HG02884 (cell line): ENCODE measurements around the gene GFRA1.
"Not testable (repeated sequence)": the region's sequence is repeated elsewhere in the genome, so short reads cannot be mapped to it uniquely, and the experiment has no call there.

Experiments used
- ATAC-seq: cut with Tn5 transposase; IDR thresholded peaks from one replicate; pipeline ENCODE4 v1.9.1; 2021; ENCODE audit warnings: mild to moderate bottlenecking, moderate library complexity; ENCODE audit not compliant: unreplicated experiment

The GFRA1 gene

DNA sequence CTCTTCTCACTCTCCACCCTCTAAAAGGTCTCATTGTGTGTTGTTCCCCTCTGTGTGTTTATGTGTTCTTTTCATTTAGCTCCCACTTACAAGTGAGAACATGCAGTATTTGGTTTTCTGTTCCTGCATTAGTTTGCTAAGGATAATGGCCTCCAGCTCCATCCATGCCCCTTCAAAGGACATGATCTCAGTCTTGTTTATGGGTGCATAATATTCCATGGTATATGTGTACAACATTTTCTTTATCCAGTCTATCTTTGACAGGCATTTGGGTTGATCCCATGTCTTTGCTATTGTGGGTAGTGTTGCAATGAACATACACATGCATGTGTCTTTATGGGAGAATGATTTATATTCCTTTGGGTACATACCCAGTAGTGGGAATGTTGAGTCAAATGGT lies 107.1 kb downstream of the GFRA1 start:
- not testable (repeated sequence) for ATAC-seq

DNA sequence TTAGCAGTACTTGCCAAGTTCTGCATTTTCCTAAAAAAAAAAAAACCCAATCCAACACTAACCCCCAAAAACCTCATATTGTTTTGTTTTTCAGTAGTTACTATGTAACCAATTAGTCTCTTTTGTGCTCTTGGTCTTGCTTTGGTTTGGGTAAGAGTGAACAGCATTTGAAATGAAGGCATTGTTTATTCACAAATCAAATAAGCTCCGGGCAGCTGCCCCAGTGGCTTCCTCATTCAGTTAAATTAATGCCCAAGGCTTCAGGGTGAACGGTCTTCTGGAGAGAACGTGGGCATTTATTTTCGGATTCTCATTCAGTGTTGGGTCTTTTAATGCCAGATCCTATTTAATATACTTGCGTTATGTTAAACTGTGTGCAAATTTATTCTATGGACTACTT lies 108.7 kb downstream of the GFRA1 start:
- ATAC-seq: no peak

GRCh38 chr10:116163333-116164131 lies 109.5 kb downstream of the GFRA1 start:
- ATAC-seq: no peak

- ATAC-seq: no peak
Measured at GRCh38 chr10:116162851-116163250, 110.2 kb downstream of the GFRA1 start.

DNA sequence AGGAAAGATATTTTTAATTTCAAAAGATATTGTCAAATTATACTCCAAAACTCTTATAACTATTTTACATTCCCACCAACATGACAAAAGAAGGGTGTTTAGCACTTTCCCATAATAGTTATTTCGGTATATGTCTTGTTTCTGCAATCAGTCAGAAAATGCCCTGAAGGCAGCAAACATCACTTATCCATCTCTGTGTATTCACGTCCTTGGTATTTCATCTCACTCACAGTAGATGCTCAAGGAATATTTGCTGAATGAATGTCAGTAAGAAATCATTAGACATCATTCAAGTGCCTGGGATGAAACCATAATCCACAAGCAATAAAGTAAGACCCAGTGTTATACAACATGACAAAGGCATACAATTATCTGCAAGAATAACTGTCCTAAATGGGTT lies 112.7 kb downstream of the GFRA1 start:
- no peak for ATAC-seq

DNA sequence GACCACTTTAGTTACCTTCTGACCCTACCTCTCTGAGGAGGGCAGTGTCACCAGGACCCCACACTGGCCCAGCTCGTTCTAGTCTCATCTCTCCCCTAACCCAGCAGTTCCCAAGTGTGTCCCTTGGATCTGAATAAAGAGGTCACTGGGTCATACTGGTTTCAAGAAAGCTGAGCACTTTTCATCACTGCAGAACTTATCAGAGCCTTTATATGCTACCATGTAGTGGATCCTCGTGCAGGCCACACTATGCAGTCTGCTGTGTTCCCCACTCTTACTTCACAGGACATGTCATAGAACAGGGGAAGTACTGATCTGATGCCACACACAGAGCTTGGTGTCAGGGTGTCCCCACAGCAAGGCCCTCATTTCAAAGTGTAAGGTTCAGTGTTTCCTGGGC lies 113.8 kb downstream of the GFRA1 start:
- no peak for ATAC-seq

DNA sequence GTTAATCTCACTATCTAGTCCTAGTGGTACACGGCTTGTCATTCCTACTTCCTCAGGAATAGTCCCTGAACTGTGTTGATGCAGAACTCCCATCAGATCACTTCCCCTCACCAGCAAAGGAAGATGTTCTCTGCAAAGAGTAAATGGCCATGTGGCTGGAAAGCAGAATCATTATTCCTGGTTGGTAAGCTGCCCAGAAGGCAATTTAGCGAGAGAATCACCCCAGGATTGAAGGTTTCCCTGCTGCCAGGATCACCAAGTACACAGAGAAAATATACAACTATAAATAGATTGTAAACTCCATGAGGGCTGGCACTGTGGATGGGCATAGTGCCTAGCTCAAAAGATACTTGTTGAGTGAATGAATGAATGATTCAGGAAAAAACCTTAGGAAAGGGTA lies 115.0 kb downstream of the GFRA1 start:
- no peak for ATAC-seq

GRCh38 chr10:116157485-116157884 lies 115.5 kb downstream of the GFRA1 start:
- no peak for ATAC-seq

- ATAC-seq: no peak
Measured at GRCh38 chr10:116156819-116157218, 116.2 kb downstream of the GFRA1 start.

GRCh38 chr10:116155191-116155590 lies 117.8 kb downstream of the GFRA1 start:
- ATAC-seq: no peak

DNA sequence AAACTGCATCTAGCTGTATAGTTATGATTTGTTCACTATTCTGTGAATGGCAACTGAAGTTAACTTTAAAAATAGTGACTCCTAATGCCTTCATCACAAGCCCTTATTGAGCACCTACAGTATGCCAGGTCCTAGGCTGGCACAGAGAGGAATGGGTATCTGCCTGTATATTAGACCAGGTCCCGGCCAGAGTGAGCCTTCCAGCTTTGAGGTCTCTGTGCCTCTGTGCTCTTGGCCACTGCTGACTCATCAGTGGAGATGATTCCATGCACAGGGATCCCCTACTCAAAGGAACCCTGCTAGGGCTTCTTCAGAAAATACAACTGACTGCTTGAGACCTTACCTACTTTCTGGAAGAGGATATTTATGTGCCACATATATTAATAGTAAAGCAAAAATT lies 118.4 kb downstream of the GFRA1 start:
- no peak for ATAC-seq

DNA sequence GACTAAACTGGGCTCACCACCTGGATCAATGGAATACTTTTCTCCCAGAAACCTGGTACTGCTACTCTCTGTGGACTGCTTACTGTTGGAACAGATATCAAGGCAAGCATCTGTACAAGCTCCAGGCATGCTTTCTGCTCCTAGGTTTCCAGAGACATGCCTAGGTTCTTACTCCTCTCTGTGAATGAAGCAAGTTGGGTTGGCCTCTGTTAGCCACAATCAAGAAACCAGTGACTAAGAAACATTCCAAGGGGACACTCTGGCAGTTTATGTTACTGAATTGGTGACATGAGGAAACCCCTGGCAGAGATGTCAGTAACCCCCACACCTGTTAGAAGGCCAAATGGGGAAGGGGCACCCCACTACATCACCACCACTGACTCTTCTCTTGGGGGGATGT lies 121.9 kb downstream of the GFRA1 start:
- ATAC-seq: no peak

- ATAC-seq: no peak
Measured at GRCh38 chr10:116150606-116151005, 122.4 kb downstream of the GFRA1 start.

GRCh38 chr10:116147147-116147905 lies 125.7 kb downstream of the GFRA1 start:
- no peak for ATAC-seq

DNA sequence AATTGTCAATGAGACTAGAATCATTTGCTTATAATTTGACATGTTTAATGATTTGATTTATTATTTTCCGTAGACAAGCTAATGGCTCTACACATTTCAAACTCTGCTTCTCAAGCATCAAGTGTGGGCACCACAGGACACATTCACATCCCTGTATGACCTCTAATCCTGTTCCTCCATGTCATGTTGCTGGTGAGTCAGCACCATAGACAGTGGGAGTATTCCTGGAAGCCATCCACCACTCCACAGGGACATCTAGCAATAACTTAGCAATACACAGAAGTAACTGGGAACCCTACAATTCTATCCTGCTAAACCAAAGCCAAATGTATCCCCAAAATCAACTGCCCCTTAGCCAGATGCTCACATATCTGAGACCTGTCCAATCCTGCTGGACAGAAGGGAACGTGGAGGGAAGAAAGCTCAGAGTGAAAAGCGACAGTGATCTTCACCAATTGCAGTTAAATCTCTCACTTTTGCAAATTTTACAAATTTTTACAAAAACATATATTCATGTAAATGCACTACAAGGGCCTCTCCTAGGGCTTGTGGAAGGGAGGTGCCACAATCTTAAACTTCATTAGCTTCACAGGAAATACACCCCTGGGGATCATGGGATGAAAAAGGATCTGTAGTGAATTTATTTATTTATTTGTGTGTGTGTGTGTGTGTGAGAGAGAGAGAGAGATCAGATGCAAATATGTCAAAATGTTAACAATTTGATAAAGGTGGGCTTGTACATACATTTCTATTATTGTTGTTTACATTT lies 126.5 kb downstream of the GFRA1 start:
- no peak for ATAC-seq

DNA sequence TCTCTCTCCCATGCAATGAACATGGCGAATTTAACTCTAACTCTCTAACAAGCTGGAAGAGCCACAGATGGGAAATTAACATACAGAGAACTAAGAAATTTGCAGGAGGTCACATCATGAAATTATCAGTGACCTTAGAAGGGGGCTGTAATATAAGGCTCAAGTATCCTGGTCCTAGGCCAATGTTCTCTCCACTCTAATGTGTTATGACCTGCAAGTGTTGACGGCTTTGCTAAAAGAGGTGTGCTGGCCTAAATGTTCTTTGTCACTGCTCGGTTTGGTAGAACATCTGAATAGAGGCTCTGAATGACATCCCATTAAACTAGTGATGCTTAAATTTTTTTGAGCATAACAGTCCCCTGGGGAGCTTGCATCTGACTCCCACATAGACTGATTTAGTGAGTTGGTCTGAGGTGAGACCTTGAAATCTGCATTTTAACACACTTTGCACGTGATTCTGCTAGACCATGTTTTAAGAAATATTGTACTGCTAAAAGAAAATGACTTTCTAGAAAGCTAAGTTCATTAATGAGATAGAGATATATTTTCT lies 129.3 kb downstream of the GFRA1 start:
- ATAC-seq: no peak

- no peak for ATAC-seq
Measured at GRCh38 chr10:116141855-116142254, 131.2 kb downstream of the GFRA1 start.

- no peak for ATAC-seq
Measured at GRCh38 chr10:116141246-116141645, 131.8 kb downstream of the GFRA1 start.

DNA sequence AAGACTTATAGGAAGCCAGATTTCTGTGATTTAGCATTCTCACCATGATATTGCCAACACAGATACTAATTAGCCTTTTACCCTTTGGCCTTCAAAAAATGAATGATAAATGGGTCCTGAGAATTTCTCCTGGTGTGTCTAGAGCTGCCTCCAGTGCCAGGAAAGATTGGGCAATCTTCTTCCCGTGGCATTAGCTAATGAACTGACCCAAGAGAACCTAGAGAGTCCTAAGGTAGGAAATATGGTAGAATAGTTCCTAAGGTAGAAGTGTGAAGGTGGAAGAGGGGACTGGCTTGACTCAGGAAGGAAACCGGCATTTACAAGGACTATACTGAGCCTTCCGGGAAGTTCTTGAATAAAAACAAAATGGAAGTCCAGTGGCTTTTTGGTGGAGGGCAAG lies 133.1 kb downstream of the GFRA1 start:
- ATAC-seq: no peak

GRCh38 chr10:116138897-116139296 lies 134.1 kb downstream of the GFRA1 start:
- no peak for ATAC-seq

DNA sequence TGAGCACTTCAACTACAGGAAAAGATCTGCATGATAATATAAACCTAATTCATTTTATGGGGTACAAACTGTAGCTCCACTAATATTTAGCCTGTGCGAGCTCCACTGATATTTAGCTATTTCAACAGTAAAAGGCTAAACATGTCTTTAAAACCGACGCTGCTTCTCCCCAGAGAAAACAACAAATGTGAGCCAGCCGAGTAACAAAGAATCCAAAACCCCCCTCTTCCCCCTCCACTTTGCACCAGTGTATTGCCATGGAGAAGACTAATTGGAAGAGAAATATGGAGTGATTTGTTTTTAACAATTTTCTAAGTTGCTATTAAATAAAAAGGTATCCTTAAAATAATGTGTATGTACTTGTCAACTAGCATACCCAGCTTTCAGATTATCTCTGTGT lies 136.7 kb downstream of the GFRA1 start:
- no peak for ATAC-seq
